ENCODE measurements around the gene FBXL17.

The FBXL17 gene

DNA sequence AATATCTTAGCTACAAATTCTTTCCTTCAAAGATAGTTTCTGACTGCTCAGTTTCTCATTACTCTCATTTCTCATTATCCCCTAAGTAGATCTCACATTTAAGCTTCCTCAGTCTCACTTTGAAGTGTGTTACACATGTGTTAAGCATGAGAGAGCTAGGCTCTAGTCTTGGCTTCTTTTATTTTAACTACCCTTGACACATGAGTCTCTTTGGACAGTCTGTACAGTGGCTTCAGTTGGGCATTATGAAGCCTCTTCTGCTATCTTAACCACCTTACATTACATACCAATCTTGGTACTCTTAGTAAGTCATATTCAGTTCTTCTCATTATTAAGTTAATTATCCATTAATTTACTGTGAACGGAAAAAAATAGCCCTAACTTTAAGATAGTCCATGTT is 232.5 kb downstream of the FBXL17 start:
- no peak for DNase-seq (ENCODE audit: low spot score)

DNA sequence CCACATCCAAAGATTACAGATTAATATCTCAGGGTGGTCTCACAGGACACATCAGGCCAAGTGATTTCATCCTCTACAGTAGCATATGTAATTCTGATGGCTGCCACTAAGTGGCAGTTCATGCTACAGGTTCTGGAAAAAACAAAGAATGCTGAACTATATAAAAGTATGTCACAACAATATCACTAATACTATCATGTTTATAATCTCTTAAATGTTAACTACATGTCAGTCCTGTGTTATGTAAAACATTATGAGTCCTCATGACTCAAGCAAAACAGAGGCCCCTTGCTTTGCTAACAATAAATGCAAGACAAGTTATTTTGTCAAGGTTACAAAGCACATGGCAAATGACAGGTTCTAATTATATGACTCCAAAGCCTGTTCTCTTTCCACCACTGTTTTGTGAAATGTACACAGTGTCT is 233.2 kb downstream of the FBXL17 start:
- no peak for DNase-seq (ENCODE audit: low spot score)

DNA sequence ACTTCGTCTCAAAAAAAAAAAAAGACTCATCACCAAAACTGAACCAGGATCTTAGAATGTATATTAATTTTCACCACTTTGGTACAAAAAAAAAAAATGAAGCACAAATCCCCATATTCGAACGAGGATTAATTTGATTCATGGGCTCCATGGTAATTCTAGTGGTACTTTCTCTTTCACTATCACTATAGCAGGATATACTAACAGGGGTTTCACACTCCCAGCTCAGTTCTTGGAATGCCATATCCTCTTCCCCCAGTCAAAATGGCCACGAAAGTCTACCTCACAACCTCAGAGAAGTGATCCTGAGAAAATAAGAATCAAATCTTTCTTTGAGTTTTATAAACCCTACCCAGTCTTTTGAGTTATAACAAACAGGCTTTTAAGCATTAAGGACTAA is 235.7 kb downstream of the FBXL17 start:
- no peak for DNase-seq (ENCODE audit: low spot score)

DNA sequence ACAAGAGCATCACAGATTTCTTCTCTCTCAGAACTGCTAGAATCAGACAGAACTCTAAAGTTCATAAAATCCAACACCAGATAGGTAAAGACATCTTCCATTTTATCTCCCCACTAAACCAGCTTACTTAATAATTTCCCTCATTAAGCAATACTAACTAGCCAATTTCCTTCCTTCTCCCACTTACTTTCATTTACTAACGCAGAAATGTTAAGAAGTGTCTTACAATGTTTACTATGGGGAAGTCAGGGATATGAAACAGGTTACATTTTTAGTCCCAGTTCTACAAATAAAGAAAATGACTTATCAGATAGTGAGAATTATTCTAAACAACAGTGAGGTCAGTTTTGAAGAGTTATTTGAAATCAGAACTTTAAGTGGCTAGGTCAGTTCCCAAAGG is 236.5 kb downstream of the FBXL17 start:
- no peak for DNase-seq (ENCODE audit: low spot score)

DNA sequence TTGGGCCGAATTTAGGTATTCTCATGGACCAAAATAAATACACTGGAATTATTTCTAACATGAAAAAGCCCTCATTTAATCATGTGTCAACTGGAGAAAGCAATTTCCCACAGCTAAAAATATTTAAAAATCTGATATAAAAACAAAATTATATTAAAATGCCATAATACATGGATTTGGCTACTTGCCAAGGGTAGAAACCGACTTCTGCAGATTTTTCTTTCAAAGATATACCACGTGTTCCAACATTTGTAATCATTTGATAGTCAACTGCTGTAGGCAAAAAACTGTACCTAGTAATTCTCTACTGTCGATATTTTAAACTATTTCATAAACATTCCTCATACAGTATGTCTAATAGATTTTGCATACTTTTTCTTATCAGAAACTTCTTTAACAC is 237.6 kb downstream of the FBXL17 start:
- DNase-seq (ENCODE audit: low spot score), result no peak

DNA sequence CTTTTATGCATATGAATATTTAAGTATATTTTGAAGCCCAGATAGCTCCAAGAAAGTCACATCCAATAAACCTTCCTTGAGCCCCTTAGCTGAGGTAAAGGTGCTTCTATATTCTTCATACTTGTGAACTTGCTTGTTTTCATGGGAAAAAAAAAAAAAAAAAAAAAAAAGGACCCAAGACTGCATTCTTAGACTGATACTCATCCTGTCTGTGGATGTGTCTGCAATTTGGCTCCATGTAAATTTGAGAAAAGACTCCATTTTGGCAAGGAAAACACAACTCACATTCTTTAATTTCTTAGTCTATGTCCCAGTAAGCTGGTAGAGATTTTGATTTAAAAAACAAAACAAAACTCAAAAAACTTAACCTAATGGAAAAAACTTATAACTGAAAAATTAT is 238.3 kb downstream of the FBXL17 start:
- DNase-seq (ENCODE audit: low spot score), result no peak

DNA sequence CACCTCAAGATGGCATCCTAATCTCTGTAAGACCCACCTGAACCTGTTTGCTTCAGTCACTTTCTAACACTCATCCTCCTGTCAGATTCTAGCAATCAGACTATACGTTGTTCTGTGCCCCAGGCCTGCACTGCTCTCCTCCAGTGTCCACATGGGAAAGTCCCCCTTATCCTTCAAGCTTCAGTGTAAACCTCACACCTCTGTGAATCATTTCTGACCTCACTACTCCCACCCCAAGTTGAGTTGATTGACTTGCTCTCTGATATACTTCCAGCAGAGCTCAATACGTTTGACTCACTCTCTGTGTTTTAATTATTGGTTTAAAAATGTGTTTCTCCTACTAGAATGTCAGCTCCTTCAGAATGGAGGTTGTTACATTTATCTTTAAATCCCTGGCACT is 240.2 kb downstream of the FBXL17 start:
- no peak for DNase-seq (ENCODE audit: low spot score)

DNA sequence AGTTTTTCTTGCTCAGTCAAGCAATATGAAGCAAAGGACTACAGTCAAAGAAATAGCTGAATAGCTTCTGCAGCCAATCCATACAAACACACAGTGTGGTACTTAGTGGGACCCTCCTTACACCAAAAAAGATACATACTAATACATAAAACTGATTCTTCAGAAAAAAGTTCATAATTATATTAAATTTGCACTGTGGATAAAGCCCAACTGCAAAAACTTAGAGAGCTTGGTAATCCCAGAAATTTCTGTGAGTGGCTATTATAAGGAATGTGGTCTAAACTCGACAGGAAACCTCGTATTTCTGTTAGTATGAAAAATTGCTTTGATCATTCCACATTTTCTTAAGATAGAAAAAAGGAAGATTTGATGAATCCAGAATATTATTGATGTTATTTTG is 245.4 kb downstream of the FBXL17 start:
- DNase-seq (ENCODE audit: low spot score), result no peak

DNA sequence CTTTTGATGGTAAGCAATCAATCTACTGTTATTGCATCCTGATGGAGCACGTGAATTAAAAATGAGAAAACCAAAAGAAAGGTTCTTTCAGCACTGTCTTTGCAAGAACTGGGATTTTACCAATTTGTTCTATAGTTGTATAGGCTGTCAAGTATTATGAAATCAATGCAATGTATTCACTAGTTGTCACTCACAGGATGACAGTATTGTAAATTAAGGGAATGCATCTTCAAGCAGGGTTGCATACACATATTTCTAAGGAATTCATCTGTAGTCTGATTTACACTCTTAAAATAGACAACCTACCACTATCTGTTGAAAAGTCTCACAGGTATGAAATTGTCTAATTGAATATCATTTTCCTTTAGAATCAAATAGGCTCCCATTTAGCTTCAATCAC is 252.8 kb downstream of the FBXL17 start:
- no peak for DNase-seq (ENCODE audit: low spot score)

DNA sequence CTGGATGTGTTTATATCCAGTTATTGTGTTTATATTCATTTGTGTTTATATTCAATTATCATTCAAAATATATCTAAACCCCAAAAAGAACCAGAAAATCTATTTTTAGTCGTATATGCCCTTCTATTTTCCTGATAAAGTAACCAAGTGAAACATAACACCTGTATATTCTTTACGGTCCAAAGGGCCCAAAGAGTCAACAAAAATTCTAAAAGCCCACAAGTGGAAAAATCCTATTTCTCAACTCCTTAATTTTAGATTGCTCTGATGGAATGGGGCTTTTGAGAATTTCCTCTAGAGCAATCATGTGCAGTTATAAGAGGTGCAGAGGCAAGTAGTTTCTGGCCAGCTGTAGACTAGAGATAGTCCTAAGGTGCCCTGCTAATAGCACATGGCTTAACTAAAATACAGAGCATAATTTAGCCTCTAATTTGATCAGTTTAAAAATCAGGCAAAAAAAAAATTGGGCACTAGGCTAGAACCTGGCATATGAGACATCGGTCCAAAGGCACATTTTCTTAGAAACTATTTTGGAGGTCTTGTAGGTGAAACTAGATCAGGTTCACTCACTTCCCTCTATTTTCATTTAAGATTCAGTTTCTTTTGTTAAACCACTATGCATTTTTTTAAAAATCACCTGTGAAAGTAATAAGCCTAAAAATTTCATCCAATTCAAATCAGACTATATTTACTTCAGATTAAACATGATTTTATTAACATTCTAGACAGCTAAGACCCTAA is 256.0 kb downstream of the FBXL17 start:
- no peak for DNase-seq (ENCODE audit: low spot score)

DNA sequence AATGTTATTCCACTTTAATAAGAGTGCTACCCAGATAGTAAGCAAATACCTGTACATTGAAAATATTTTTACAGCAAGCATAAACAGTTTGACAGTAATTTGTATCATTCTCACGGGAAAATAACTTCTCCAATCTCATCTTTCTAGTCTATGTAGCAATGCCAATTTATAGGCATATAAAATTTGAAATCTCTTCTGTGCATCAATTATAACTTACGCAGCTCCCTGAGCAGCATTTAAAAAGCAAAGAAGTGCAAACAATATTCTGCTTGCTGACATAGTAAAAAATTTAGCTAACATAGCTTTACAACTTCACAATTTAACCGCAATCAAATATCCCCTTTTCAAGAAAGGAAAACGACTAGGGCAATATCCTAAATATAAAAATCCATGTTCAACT is 257.3 kb downstream of the FBXL17 start:
- no peak for DNase-seq (ENCODE audit: low spot score)

DNA sequence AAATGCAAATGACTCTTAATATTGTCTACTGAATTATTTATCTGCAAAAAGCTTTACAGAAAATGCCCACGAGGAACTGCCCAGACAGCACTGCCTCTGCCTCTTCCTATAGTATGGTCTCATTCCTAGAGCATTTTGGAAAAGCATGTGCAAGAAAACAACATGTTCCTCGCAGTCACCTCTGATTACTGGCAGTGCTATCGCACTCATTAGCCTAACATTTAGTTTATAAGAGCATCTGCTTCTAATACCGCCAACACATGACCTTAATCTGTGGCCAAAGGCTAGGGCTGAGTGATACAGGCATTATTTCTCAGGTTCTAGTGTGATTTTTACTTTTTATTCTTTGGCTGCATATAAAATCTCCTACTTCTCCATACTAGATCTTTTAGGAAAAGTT is 259.2 kb downstream of the FBXL17 start:
- no peak for DNase-seq (ENCODE audit: low spot score)

DNA sequence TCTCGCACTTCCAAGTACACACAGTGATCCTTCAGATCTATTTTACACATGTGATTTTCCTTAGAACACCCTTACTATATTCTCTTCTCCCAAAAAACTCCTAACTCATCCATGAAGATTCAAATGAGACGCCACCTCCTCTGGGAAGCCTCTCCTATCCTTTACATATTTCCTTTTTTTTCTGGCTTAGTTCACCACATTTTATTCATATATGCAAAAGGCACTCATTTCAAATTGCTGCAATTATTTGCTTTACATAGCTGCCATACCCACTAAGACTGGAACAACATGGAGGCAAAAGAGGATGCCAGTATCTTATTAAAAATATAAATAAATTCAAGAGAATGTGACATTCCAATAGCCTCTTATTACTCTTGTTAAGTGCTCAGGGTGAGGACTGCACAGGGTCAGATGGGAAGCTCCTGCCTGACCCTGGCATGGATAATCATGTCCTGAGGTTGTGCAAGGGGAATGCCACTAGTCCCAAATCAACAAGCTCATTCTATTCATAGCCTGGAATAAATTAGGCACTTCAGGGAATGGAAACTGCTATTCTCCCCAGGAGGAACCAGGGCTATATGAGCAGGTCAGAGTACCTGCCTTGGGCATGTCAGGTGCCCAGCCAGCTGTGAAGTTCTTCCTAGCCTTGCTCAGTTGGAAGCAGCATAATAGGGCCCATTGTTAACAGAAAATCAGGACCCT is 262.9 kb downstream of the FBXL17 start:
- no peak for DNase-seq (ENCODE audit: low spot score)

DNA sequence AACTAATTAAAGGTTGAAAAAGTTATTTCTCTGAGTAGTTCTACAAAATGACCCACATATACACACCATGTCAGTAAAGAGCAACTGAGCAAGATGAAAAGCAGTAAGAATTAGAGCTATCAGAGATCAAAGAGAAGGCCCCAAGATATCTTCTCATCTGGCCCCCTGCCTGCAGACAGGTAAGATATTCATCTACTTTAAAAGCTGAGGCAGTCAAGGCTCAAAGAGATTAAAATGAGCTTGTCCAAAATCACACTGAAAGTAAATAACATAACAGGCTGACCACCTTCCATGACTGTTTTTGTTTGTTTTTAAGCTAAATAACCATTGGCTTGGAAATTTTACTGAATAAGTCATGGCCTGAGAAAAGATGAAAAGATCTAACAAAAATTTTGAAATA is 266.2 kb downstream of the FBXL17 start:
- no peak for DNase-seq (ENCODE audit: low spot score)

DNA sequence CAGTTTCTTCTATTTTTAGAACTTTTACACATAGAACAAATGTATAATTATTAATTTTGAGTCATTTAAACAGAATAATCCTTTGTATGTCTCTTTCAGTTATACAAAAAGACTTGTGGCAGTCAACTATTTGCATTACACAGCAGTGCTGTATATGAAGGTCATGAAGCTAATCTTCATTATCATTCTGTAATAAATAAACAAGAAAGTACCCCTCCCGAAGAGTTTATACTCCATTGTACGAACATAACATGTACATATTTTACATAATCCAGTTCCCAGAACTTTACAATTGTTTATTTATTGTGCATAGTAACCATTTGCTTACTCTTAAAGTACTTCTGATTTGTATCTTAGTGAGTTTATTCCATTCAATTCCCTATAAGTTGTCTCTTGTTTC is 267.9 kb downstream of the FBXL17 start:
- DNase-seq (ENCODE audit: low spot score), result no peak

DNA sequence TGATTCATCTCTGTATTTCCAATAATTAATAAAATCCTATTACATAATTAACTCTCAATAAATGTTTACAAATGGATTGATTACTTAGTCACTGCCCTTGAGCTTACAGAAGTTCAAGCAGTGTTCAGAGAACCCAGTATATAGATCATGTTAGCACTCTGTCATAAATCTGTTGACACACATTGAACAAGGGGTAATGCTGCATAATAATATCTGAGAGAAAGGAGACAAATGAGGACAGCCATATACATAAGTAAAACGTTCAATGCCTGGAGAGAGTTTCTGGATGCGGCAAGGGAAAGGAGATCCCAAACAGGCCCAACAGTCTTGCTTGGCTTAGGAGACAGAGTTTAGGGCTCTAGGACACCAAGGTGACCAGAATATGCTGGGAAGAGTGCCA is 270.2 kb downstream of the FBXL17 start:
- DNase-seq (ENCODE audit: low spot score), result no peak

DNA sequence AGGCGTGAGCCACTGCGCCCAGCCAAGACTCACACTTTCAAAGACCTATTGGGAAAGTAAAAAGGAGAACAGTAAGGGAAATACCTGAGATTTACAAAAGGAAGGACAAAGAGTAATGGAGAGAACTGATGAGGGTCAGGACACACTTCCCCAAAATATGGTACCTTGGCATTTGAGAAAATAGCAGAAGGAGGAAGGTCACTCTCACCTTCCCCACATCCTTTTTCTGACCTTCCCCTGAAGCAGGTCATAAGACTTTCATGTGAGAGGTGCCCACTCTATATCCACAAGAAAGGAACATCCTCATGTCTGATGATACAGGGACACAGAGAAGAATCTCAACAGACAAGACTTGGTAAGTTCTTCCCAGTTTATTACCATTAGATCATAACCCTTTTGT is 272.8 kb downstream of the FBXL17 start:
- no peak for DNase-seq (ENCODE audit: low spot score)

DNA sequence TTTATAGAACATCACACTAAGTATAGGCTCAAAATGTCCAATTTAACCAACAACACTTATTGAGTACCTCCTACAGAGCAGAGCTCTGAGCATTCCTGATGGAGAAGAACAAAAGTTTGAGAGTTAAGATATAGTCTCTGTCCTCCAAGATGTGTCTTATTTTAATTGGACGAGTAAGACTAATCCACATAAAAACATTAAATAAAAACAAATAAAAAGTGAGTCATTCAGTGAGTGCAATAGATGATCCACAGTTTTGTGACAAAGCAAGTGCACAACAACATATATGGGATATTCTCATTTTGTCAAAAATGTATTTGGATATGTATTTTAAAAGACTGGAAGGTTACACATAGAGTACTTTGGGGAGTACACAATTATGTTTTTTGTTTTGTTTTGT is 277.4 kb downstream of the FBXL17 start:
- DNase-seq (ENCODE audit: low spot score), result no peak

DNA sequence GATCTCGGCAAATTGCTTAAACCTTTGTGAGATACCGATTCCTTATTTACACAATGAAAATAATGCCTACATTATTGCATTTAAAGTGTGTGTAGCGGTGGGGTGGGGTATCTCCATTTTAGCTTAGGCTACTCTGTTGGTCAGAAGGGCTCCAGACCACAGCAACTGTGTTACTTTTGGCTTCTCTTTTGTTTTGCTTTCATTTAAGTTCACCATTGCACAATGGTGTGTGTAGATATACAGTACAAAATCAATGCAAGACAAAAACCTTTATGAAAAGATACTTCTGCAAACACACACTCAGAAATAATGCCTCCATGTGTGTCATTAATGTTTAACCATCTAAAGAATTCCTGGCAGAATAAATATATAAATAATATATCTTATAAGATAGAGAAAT is 279.4 kb downstream of the FBXL17 start:
- no peak for DNase-seq (ENCODE audit: low spot score)

DNA sequence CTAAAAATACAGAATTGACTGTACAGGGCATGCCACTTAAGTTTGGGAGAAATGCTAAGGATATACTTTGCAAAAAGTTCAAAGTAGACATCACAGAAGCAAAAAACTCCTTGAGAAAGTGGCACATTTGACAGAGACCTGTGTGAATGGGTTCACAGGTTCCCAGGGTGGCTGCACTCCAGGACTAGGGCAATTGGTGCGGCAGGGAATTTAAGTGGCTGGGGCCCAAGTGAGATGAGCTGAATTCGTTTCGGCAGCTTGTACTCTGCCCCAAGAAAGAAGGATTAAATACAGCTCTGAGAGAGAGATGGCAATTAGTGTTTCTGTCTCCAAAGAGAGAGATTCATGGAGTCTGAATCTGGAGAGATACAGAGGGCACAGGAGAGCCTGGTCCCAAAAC is 280.1 kb downstream of the FBXL17 start:
- DNase-seq (ENCODE audit: low spot score), result peak; percentile 60

DNA sequence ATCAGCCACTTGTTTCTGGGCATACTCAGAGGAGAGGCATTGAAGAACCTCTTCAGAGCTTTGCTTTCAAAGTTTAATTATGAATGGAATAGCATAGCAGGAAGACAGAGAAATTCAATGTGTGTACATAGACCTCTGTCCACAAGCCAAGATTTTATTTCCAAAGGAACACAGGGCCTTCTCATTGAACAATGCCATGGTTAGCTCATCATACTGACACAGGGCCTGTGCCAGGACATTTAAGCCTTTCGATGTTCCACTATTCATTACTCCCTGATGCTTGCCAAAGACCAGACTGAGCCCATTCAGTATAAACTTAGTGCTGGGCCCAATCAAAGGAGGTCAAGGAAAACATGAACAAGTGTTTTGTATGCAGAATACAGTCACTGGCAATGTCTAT is 280.8 kb downstream of the FBXL17 start:
- peak; percentile 96 for DNase-seq (ENCODE audit: low spot score)

DNA sequence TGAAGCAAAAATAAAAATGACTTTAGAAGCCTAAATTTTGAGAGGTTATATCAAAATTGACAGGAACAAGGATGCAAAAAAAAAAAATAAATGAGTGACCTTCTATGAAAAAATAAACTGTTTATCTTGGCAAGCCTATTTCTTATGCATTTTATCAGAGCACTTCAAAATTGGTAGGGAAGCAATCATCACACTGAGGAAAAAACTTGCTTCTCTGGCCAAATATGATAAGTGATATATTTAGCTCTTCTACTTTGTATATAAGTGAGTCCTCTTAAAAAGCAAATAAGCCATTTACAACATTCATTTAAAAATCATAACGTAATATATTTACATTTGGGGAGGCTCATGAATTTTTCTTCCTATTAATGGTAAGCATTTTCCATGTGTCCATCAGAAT is 287.1 kb downstream of the FBXL17 start:
- no peak for DNase-seq (ENCODE audit: low spot score)

DNA sequence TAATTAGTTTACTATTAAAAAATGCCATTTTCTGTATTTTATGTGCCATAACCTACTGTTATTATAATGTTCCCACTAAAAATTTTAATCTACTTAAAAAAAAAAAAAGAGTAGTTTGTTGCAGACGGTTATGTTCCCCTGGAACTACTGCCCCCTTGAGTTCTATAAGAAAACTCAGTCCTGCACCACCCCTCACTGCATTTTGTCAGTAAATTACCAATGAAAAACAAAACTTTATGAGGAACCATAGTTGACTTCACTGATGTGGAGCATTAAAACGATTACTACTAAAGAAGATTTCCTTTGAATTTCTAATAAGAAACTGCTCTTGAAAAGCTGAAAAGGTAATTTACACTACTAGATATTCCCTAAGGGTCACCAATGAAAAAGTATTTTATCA is 288.7 kb downstream of the FBXL17 start:
- no peak for DNase-seq (ENCODE audit: low spot score)

DNA sequence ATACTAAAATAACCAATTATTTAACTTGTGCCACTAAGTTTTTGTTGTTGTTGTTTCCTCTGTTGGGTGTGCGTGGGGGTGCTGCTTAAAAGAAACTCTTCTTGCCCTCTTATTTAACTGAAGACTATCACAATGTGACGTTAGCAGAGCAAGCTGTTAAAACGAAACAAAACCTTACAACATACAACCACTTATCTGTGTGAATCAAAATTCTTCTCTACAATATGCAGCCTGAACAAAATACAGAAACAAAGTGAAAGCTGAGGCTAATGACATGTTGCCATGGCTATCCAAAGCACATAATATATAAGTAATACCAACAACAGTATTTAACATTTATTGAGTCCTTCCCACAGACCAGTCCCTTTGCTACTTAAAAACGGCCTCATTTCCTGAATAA is 291.0 kb downstream of the FBXL17 start:
- no peak for DNase-seq (ENCODE audit: low spot score)

Data from Ammon's horn (tissue), 1 donor.